ELF-1 (cell line): ENCODE measurements around the gene NEK2.
"Not testable (repeated sequence)": the region's sequence is repeated elsewhere in the genome, so short reads cannot be mapped to it uniquely, and the experiment has no call there.

ENCODE experiments used
- DNase-seq: peaks from one replicate; pipeline ENCODE4 v3.0.0-alpha.2; 2016; ENCODE audit warnings: low read depth, low spot score

NEK2 gene

DNA sequence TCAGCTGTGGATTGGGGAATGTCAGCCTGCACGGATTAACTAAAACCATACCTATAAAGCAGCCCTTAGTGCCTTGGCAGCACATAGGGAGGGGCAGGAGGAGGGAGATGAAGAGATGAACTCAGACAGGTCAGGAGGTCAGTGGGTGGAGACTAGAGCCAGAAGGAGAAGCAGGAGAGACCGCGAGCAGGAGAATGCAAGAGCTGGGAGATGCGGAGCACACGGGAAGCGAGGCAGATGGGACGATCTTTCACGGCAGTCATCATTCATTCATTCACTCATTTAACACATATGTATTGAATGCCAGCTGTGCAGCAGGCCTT lies 41.9 kb downstream of the NEK2 start:
- no peak for DNase-seq

DNA sequence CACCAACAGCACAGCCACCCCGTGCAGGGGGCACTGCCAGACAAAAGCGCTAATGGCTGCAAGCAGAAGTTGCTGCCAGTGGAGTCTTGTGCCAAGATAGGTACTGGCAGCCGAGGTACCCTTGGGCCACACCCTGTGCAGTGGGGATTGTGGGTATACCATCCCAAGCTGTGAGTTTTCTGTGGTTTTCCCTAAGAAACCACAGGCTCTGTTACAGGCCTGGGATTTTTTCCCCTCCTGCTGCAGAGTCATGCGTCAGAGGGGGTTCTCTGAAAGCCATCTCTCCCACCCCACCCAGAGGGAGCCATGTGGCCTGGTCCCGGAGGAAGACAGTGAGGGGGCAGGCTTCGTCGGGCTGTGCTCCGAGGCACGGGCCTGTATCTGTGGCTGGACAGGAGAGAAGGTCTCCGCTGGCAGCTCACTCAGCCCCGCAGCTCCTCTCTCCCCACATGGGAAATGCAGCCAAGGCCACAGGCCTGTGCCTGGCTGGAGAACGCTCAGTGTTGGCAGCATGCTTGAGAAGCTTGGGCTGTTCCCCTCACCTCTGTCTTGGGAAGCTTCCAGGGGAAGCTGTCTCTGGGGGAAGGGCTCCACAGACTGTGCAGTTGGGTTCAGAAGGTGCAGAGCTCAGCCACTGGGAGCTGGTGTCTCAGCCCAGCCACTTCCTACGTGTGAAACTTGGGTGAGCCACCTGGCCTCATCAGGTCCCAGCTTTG lies 42.5 kb downstream of the NEK2 start:
- no peak for DNase-seq

DNA sequence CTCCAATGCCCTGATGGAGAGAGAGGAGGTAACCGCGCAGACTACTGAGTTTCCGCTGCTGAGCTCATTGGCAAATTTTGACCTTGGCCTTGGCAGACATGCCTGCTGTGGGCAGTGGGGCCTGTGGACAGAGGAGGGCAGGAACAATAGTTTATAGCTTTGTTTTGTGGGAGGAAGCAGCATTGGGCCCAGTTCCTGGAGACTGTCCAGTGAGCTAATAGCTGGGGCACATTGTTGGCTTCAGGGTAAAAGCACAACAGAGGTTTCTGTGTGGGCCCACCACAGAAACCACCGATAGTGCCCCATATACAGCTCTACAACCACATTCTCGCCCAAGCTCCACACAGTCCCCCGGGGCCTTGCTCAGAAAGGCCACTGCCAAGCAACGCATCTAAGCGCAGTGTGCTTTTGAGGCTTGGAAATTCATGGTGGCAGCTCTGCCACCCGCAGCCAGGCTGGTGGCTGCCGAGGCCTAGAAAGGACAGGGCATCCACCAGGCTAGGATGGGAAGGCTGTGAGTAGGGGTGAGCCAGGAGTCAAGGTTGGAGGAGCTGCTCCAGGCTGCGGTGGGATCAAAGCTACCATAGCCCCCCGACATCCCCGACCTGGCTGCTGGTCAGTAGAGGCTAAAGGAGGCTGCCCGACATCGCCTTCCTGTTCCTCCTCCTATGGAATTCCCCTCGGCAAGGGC lies 43.2 kb downstream of the NEK2 start:
- no peak for DNase-seq

DNA sequence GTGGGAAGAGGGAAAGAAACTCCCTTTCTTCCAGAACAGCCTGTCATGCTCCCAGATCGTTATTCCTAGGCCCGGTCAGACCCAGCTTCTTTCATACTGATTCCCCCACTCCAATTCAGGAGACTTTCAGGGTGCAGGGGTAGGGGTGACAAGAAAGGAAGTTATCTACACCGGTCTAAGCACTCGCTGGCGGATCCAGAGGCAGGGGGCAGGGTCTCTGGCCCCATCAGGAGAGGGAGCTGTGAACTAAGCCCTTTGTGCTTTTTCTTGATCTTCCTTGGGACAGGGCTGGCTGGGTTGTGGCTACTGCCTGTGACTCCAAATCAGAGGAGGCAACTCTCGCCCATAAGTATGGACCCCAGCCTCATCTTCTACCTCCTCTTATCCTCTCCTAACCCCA lies 44.3 kb downstream of the NEK2 start:
- no peak for DNase-seq

DNA sequence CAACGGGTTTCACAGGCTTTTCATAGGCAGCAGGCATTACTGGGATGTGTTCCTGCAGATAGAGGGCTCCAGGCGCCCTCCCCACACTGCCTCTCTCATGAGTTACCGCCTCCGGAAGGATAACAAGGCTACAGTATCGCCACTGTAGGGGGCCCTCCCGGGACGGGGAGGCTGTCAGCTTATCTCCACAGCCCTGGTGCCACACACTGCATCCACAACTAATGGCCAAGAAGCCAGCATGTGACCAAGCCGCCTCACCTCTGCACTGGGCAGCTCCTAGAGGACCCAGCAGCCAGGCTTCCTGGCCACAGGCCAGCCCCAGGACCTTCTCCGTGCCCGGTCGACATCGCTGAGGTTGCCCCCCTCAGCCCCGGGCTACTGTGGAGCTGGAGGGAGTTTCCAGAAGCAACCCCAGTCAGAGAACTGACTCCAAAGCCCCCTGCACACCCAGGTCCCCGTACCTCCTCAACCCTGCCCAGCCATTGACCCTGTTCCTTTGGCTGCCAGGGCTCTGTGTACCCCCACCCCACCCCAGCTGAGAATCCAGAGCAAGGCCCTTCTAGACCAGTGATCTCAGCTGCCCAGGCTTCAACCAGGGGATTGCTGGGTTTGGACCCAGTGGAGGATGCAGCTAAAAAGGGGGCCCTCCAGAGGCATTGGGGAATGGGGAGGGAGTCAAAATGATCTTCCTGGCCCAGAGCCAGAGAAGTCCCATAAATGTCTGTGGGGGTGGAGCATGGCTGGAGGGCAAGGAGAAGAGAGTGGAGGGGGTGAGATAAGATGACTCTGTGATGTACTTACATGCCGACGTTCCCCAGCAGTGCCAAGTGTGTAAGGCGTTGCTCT lies 45.0 kb downstream of the NEK2 start:
- DNase-seq: peak; percentile 81

DNA sequence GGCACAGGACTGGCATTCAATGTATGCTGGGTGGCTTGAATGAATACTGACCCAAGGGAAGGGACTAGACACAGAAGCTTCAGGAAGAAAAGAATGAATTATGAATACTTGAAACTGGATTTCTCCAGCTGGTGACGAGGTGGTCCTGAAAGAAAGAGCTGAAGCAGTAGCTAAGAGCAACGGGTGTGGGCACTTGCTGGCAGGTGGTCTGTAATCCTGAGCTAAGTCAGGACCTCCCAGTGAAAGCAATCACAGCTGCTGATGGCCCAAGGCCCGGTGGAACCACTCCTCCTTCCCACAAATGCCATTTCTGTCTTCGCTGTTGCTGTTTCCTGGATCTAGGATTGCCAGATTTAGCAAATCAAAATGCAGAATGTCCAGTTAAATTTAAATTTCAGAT lies 47.0 kb downstream of the NEK2 start:
- DNase-seq: no peak

DNA sequence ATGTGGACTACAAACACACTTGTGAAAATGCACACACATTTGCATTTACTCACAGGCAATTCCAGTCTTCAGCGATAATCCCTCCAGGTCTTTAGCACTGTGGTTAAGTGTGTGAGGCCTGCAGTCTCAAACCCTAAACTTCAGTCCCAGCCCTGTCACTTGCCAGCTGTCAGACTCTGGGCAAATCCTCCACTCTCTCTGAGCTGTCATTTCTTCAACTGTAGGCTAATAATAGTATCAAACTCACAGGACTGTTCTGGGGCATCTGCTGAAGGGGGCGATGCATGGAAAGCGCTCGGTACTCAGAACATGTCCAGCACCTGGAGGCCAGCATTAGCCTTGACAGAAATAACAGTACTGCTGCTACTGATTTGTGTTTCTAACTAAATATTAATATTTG lies 48.2 kb downstream of the NEK2 start:
- DNase-seq: no peak

DNA sequence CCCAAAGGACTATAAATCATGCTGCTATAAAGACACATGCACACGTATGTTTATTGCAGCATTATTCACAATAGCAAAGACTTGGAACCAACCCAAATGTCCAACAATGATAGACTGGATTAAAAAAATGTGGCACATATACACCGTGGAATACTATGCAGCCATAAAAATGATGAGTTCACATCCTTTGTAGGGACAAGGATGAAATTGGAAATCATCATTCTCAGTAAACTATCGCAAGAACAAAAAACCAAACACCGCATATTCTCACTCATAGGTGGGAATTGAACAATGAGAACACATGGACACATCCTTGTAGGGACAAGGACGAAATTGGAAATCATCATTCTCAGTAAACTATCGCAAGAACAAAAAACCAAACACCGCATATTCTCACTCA lies 49.6 kb downstream of the NEK2 start:
- DNase-seq: not testable (repeated sequence)

DNA sequence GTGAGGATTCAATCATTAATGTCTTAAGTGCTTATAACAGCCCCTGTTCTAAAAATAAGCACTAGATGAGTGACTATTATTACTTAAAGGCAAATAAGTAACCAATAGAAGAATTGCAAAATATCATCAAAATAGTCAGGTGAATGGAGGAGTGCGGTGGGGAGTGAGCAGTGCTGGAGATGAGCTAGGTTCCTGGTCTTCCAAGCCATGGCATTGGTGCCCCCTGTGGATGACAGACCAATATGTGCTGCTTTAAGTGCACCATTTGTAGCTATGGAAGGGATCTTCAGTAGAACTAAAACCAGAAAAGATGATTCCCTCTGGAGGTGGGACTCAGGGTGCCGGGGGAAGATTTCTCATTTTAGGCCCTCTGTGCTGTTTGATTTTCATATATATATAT lies 50.4 kb downstream of the NEK2 start:
- DNase-seq: no peak

DNA sequence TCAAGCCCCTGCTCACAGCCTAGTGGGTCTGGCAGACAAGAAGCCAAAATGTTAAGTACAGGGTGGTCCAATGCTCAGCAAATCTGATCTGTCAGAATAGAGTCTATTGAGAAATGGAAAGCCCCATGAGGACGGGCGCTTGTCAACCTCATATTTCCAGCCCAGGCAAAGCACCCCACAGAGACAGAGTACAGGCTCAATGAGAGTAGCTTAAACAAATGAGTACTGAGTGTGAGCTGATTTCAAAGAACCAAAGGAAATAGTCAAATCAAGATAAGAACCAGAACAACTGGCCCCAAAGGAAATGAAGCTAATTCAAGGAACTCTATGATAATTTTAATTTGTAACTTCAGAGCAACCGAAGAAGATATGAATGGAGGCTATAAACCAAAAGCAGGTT lies 51.9 kb downstream of the NEK2 start:
- no peak for DNase-seq

DNA sequence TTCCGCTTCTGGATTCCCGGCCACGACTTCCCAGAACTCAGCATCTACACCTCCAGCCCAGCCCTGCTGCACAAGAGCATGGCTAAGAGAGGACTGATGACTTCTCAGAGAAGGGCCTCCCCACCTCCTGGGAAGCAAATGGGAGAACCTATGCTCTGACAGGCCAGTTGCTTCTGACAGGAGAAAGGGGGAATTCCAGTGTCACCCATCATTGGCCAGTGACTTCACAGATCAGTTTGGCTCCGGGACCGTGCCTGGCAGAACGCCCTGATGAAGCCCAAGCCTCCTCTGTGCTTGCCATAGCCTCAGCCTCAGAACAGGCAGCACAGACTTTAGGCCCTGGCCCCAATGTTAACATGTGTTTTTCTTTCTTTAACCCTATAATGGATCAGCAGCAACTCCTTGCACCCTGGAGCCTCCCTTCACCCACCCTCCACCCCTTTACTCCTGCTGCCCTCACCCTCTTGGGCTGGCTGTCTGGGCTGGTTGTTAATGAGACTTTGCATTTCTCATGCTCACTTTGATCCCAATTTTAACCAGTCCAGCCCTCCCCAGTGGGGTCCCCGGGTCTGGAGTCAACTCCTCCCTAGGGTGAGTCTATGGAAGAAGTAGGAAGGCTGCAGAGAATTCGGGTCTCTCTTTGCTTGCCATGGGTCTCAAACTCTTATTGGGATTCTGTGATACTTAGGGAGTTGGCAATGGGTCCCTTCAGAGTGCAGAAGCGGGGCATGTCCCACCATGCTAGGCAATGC lies 53.8 kb downstream of the NEK2 start:
- DNase-seq: no peak

DNA sequence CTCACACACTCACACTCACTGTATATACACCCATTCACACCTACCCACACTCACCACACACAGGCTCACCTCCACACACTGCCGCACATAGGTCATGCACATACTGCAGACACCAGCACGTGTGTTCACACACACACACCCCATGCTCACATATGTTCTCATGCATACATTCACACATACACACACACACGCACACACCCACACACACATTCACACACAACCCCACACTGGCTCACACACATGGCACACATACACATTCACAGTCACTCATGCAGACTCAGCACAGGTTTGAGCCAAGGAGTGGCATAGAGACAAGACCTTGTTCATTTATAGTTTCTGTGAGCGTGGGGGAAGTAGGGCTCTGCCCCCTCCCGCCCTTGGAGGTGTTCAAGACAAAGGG lies 55.3 kb downstream of the NEK2 start:
- DNase-seq: no peak

DNA sequence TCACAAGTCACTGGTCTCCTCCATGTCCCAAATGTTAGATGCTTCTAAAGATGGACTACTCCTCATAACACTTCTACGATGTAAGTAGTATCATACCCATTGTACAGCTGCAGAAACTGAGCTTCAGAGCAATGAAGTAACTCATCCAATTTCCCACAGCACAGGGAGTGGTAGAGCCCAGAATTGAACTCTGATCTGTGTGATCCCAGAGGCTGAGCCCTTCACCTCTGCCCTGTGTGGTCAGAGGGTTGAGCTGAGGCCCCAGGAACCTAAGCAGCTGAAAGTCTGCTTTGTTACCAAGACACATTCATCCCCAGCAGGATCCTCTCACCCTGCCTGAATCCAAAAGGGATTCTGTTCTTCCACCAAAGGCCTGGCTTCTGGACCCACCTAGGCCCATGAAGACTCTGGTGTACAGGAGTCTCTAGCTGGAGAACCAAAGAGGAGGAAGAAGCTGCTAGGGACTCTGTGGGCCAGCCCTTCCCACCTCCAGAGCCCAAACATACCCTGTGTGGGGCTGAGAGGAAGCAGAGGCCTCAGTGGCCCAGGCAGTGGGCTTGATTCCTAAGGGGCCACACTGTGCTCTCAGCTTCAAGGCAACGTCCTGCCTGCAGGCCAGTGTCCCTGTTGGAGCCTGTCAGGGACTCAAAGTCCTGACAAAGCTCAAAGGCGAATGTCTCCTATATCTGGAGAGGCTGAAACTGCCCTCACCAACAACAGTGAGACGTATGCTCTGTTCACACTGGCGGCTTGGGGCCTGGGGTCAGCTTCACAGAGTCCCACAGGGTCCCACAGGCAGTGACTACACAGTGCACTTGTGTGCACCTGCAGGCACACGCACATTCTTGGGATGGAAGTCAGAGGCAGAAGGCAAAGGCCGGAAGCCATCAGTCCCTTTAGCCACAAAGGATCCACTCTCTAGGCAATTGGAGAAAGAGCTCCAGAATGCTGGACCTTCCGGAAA lies 56.1 kb downstream of the NEK2 start:
- no peak for DNase-seq

DNA sequence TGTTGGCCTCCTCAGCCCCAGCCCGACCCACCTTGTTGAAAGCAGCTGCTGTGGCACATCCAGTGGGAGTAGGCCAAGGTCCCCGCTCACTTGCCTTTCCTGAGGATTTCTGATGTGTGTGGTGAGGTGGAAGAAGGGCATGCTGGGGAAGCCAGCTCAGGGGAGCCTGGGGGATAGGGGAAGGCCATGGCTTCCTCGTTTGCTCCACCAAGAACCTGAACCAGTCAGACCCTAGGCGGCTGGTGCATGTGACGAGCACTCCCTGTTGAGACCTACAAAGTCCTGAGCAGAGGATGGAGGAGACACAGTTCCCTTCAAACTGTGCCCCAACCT lies 58.5 kb downstream of the NEK2 start:
- no peak for DNase-seq

DNA sequence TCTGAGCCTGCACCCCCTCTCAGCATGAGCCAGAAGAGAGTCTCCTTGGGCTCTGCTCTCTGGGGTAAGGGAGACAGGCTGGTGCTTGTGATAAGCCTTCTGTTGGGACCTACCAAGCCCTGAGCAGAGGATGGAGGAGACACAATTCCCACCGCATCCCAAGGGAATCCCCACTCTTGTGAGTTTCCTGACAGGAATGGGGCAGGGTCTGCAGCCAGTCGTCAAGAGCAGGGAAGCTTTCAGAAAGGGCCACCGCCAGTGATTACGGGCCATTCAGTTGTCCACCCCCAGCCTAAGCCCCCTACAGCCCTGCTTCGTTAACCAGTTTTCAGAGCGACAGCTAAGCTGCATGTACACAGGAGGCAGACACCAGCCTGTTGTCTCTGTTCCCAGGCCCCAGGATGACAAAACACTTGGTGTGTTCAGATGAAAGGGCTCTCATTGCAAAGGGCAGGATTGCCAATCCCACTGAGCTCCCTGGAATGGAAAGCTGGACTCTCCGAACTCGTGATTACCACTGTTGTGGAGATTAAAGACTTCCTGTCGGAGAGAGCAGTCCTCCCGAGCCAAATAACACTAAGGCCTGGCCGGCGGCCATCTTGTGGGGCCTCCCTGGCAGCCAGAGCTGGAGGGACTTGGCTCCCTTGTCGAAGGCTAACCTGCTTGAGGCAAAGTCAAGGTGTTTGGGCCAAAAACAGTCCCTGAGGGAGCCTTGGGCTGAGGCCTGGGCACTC lies 59.0 kb downstream of the NEK2 start:
- DNase-seq: peak; percentile 32

DNA sequence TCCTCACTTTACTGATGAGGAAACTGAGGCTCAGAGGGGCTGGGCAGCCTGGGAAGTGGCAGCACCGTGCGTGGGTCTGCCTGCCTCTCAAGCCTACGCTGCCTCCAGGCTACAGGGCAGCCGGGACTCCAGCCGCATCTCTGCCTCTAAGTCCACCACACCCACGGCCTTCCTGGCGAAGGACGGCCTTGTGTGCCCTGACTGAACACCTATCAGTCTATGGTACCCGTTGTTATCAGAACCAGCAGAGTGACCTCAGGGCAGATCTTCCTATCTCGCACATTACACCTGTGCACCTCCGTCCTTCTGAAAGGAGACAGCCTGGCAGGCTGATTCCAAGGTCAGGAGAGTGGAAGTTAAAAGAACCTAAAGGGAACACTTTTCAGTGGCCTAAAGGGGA lies 60.8 kb downstream of the NEK2 start:
- no peak for DNase-seq

DNA sequence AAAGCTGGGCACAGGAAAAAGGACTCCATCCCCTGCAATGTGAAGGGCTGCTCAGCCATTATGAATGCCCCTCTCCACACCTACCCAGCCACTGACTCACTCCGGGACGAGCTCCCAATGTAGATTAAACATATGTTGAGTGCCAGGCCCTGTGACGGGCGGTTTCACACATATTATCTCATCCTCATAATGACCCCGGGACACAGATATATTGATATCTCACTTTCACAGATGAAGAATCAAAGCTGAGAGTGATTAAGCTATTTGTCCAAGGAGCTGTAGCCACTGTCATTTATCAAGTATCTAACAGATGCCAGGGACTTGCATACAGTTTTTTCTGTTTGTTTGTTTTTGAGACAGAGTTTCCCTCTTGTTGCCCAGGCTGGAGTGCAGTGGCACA lies 61.5 kb downstream of the NEK2 start:
- DNase-seq: no peak

DNA sequence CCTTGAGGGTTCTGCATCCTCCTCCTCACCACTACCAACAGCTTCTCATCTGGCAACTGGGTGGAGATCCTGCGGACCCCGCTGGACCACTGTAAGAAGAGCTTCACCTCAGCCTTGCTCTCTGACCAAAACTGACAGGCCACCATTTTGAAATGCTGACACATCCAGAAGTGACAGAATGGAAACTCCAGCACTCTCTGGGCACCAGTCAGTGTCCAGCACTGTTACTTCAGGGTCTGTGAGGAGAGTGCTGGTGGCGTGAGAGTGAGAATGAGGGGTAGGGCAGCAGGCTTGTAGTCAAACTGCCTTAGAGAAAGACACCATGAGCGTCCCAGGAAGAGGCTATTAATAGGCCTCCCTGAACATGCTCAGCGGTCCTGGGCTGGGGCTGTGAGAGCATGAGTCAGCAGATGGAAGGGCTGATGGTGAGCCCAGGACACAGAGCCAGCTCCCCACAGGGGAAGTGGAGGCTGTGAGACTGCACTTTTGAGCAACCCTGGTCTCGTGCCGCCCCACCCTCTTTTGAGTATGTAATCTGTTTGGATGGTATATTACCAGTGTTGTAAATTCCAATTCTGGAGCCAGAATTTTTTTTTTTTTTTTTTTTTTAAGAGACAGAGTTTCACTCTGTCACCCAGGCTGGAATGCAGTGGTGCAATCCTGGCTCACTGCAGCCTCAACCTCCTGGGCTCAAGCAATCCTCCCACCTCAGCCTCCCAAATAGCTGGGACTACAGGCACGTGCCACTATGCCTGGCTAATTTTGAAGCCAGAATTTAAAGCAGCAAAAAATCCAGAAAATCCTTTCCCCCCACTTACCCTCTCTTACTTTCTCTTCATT lies 62.1 kb downstream of the NEK2 start:
- DNase-seq: peak; percentile 61

DNA sequence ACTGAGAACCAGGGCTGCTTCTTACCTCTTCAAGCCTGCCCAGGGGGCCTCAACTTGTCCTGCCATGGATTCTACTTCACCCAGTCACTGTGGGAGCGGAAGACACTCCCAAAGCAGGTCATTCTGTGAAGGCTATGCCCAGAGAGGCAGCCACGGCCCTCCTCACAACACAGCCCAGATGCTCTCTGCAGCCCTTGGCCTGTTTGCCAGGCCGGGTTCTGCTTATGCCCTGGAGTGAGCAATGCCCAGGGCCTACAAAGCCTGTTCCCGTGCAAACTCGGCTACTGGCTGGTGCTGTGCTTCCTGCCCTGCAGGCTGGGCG lies 62.7 kb downstream of the NEK2 start:
- DNase-seq: no peak
